Daoy (cell line): ENCODE data around the gene ZNF638. TPM values are rescaled to one million over a fixed set of nuclear protein-coding genes. Genes with fewer than 3 reads are reported as not detected.
A peak's percentile ranks its signal among the peaks of the same experiment; 100 is the strongest.

Experiments
- DNase-seq: peaks from one replicate; pipeline ENCODE4 v3.0.0-alpha.2; 2015; ENCODE audit warnings: low read depth
- total RNA-seq: library from RNA; depleted of rRNA; stranded (reverse); fragments of >200 nt; shearing (Covaris generic); gene quantifications from 2 replicates; pipeline ENCODE4 v1.2.3, GENCODE V29; 2014

ZNF638 gene
- total RNA-seq, 1 experiment from 2014 or later = 69.8 TPM

- no peak for DNase-seq
Observed at GRCh38 chr2:71336802-71337201, 5.2 kb downstream of the ZNF638 start.

GRCh38 chr2:71337776-71338175 lies 6.2 kb downstream of the ZNF638 start:
- DNase-seq = no peak

- DNase-seq = no peak
Observed at GRCh38 chr2:71339685-71340084, 8.1 kb downstream of the ZNF638 start.

- no peak for DNase-seq
Observed at GRCh38 chr2:71340176-71340575, 8.6 kb downstream of the ZNF638 start.

GRCh38 chr2:71341645-71342044 lies 10.1 kb downstream of the ZNF638 start:
- no peak for DNase-seq

- DNase-seq = no peak
Observed at GRCh38 chr2:71346065-71346464, 14.5 kb downstream of the ZNF638 start.

- DNase-seq = no peak
Observed at GRCh38 chr2:71347517-71347916, 15.9 kb downstream of the ZNF638 start.

- peak; percentile 12 for DNase-seq
Observed at GRCh38 chr2:71348302-71348701, 16.7 kb downstream of the ZNF638 start.

GRCh38 chr2:71353248-71353647 lies 21.7 kb downstream of the ZNF638 start:
- no peak for DNase-seq

GRCh38 chr2:71358931-71359671 lies 27.5 kb downstream of the ZNF638 start:
- DNase-seq = peak; percentile 80

GRCh38 chr2:71360434-71360975 lies 28.9 kb downstream of the ZNF638 start:
- no peak for DNase-seq

GRCh38 chr2:71361631-71362030 lies 30.0 kb downstream of the ZNF638 start:
- DNase-seq = no peak

- no peak for DNase-seq
Observed at GRCh38 chr2:71362447-71362846, 30.9 kb downstream of the ZNF638 start.

- DNase-seq = no peak
Observed at GRCh38 chr2:71370015-71370414, 38.4 kb downstream of the ZNF638 start.

GRCh38 chr2:71372042-71372441 lies 40.5 kb downstream of the ZNF638 start:
- no peak for DNase-seq

- peak; percentile 45 for DNase-seq
Observed at GRCh38 chr2:71379086-71379485, 47.5 kb downstream of the ZNF638 start.

- no peak for DNase-seq
Observed at GRCh38 chr2:71380665-71381064, 49.1 kb downstream of the ZNF638 start.

- DNase-seq = no peak
Observed at GRCh38 chr2:71385012-71385411, 53.4 kb downstream of the ZNF638 start.

- DNase-seq = no peak
Observed at GRCh38 chr2:71388214-71388613, 56.6 kb downstream of the ZNF638 start.

- DNase-seq = no peak
Observed at GRCh38 chr2:71389384-71390072, 57.9 kb downstream of the ZNF638 start.

- no peak for DNase-seq
Observed at GRCh38 chr2:71393216-71393615, 61.6 kb downstream of the ZNF638 start.

GRCh38 chr2:71395471-71395870 lies 63.9 kb downstream of the ZNF638 start:
- DNase-seq = no peak

- no peak for DNase-seq
Observed at GRCh38 chr2:71402427-71402826, 70.8 kb downstream of the ZNF638 start.
